ENCODE measurements around the gene ARL4C. TPM values are rescaled to one million over a fixed set of nuclear protein-coding genes. Genes with fewer than 3 reads are reported as not detected.
A peak's percentile ranks its signal among the peaks of the same experiment; 100 is the strongest.

ARL4C gene
- total RNA-seq, 2 donors from 2014 or later = 1.8 to 4.9 TPM

DNA sequence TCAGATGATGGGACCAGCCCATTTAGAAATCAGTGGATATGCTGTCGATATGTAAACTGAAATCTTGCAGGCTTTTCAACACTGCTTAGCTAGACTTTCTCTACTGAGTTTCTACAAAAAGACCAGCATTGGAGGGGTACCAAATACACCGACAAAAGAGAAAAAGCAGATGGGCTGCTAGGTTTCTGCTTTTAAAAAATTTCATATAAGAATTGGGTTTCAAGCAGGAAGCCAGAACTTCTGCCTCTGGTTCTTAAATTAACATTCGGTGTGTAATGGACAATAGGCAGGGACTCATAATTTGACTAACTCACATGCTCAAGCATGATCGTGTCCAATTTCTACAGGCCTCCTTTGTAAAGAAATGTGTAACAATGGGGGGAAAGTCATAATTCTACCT lies 3.1 kb downstream of the ARL4C start:
- TF ChIP-seq, protein P1, sequence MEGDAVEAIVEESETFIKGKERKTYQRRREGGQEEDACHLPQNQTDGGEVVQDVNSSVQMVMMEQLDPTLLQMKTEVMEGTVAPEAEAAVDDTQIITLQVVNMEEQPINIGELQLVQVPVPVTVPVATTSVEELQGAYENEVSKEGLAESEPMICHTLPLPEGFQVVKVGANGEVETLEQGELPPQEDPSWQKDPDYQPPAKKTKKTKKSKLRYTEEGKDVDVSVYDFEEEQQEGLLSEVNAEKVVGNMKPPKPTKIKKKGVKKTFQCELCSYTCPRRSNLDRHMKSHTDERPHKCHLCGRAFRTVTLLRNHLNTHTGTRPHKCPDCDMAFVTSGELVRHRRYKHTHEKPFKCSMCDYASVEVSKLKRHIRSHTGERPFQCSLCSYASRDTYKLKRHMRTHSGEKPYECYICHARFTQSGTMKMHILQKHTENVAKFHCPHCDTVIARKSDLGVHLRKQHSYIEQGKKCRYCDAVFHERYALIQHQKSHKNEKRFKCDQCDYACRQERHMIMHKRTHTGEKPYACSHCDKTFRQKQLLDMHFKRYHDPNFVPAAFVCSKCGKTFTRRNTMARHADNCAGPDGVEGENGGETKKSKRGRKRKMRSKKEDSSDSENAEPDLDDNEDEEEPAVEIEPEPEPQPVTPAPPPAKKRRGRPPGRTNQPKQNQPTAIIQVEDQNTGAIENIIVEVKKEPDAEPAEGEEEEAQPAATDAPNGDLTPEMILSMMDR (IDR thresholded peaks at IDR 0.05) = no peak
- no peaks in the 10 kb centered on the region for H3K9me3 ChIP-seq
- intact Hi-C loops (cut with DNase I) = no loop called here
- H3K27me3 ChIP-seq = peaks cover 16% of the 10 kb centered on the region
- H3K9ac ChIP-seq (ENCODE audit: low read depth in 2 of 2, low read length in 2 of 2) = no peak overlapping the region
- no peaks in the 10 kb centered on the region for H3K36me3 ChIP-seq
- H3K4me3 ChIP-seq = peak overlapping the region; percentile 50
- no peak for DNase-seq
- H3K27ac ChIP-seq = peak overlapping the region; percentile 37
- H3K4me1 ChIP-seq = peaks cover 4% of the 10 kb centered on the region

DNA sequence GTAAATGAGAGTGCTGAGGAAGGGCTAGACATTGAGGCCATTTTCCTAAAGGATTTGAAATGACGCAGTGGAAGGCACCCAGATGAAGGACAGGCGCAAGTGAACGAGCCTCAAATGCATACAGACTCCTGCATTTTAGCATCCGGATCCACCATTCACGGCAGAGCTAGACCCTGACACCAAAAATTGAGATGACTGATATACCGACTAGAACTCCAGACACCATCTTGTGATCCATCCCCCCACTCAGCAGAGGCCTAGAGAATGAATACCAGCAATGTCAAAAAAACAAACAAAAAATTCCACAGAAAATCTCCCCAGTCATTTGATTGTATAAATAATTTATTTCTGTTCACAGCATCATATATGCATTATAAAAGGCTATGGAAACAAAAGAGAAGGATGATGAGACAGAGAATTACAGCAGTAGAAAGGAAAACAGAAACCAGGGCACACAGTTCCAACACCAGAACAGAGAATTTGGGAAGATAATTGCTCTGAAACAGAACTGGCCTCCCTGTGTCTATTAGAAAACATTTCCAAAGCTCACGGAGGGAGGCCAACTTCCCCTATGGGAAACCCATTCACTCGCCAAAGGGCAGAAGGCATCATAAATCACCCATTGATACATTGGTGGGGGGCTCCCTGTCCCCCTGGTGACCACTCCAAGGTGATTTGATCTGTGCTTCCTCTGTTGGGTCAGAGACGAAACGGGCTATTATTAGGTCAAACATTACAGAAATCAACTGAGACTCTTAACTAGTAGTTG lies 4.0 kb downstream of the ARL4C start:
- H3K36me3 ChIP-seq = no peaks in the 10 kb centered on the region
- TF ChIP-seq, protein P1 (IDR thresholded peaks at IDR 0.05) = no peak
- H3K4me3 ChIP-seq = peak overlapping the region; percentile 50
- intact Hi-C loops (cut with DNase I) = no loop called here
- H3K4me1 ChIP-seq = peaks cover 4% of the 10 kb centered on the region
- H3K9ac ChIP-seq (ENCODE audit: low read depth in 2 of 2, low read length in 2 of 2) = peak overlapping the region in 1 of 2 donors; percentile 30
- H3K9me3 ChIP-seq = no peaks in the 10 kb centered on the region
- H3K27ac ChIP-seq = peak overlapping the region; percentile 37
- DNase-seq = no peak
- peaks cover 16% of the 10 kb centered on the region for H3K27me3 ChIP-seq

DNA sequence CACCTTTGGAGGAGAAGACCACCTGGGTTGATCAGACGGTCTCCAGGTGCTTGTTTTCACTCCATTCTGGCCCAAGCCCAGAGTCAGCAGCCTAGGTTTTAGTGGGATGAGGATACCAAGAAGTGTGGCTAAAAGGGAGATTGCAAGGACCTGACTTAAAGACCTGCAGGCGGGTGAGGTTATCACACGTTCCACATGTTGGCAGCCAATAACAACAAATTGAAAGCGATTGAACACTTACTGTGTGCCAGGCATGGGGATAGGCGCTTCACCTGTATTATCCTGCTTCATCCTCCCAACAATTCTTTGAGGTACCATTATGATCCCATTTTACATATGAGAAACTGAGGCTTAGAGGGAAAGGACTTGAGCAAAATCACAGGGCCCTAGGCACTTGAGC lies 5.0 kb downstream of the ARL4C start:
- Histone ChIP-seq H3K9me3 (no peaks in the 10 kb centered on the region), H3K4me1 (peaks cover 4% of the 10 kb centered on the region), H3K9ac (ENCODE audit: low read depth in 2 of 2, low read length in 2 of 2) (no peak overlapping the region), H3K27ac (no peak overlapping the region), H3K4me3 (no peak overlapping the region), H3K36me3 (no peaks in the 10 kb centered on the region), H3K27me3 (peaks cover 16% of the 10 kb centered on the region)
- DNase-seq = no peak
- intact Hi-C loops (cut with DNase I) = no loop called here
- TF ChIP-seq, protein P1 (IDR thresholded peaks at IDR 0.05) = no peak

DNA sequence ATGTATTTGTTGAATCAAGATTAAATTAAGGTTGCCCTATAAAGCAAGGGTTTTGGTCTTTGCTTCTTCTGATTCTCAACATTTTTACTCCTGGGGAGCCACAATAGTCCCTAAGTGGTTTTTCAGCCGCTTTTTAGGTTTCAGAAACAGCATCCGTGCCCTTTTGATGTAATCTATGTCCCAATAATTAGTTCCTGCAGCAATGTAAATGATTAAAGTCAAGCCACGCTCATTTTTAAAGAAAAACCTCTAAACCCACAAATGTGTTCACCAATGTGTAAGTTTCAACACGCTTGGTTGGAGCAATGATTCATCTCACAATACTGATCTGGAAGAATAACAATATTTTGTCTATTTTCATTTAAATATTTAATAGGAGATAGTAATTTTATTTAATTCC lies 5.6 kb downstream of the ARL4C start:
- TF ChIP-seq, protein P1 (IDR thresholded peaks at IDR 0.05) = no peak
- no peak for DNase-seq
- Histone ChIP-seq H3K4me1 (peaks cover 4% of the 10 kb centered on the region), H3K27ac (peak overlapping the region; percentile 44), H3K4me3 (no peak overlapping the region), H3K36me3 (no peaks in the 10 kb centered on the region), H3K27me3 (peaks cover 15% of the 10 kb centered on the region), H3K9ac (ENCODE audit: low read depth in 2 of 2, low read length in 2 of 2) (no peak overlapping the region), H3K9me3 (no peaks in the 10 kb centered on the region)
- intact Hi-C loops (cut with DNase I) = no loop called here

DNA sequence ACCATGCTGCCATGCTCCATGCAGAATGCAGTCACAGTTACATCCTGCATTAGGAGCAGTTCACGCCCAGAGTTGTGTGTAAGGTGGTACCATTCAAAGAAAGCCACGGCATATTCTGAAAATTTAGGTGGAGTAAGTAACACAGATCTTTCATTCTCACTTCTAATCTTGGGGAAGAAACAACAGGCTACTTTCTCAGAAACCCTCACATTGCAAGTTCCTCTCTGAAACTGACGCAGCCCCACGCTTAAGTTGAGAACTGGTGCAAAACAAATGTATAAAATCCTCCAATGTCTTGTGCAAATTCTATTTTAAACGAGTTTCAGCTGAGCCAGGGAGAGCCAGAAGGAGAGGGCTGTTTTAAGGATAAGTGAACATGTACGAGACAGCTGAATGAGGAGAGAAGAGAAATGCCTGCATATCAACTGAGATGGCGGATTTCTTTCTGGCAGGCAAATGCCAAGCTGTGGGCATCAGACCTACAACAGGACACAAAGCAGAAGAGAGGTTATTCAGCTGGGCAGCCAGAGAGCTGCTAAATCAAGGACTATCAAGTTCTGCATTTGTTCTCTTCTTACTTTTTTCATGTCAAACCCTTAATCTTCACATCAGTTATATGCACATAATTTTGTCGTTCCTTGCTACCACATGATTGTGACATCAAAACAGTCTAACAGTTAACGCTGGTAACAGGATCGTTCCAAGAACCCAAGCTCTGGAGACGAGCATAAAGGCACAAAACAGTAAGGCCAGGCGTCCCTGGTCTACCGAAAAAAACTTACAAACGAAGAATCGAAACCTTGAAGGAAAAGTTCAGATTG lies 6.4 kb downstream of the ARL4C start:
- no peak for DNase-seq
- Histone ChIP-seq H3K27ac (peak overlapping the region; percentile 44), H3K4me3 (no peak overlapping the region), H3K9me3 (no peaks in the 10 kb centered on the region), H3K27me3 (peaks cover 9% of the 10 kb centered on the region), H3K9ac (ENCODE audit: low read depth in 2 of 2, low read length in 2 of 2) (peak overlapping the region in 1 of 2 donors; percentile 17), H3K36me3 (no peaks in the 10 kb centered on the region), H3K4me1 (no peaks in the 10 kb centered on the region)
- TF ChIP-seq, protein P1 (IDR thresholded peaks at IDR 0.05) = no peak
- intact Hi-C loops (cut with DNase I) = no loop called here
